Mesodermal cell (in vitro differentiated cells): ENCODE measurements around the gene PIGR.

Experiments
- H3K27ac ChIP-seq: 2 replicates; pipeline ENCODE4 v1.7.0; 2013; ENCODE audit warnings: mild to moderate bottlenecking, low read depth, low read length, moderate library complexity; ENCODE audit not compliant: severe bottlenecking
- H3K36me3 ChIP-seq: 2 replicates; pipeline ENCODE4 v1.7.1; 2013; ENCODE audit warnings: mild to moderate bottlenecking, low read length, moderate library complexity; ENCODE audit not compliant: control insufficient read depth, insufficient read depth
- H3K4me1 ChIP-seq: one replicate; pipeline ENCODE4 v1.7.1; 2013; ENCODE audit warnings: mild to moderate bottlenecking, low read length; ENCODE audit not compliant: insufficient read depth, control insufficient read depth, poor library complexity, severe bottlenecking
- H3K4me3 ChIP-seq: 2 replicates; pipeline ENCODE4 v1.7.0; 2013; ENCODE audit warnings: low read length, control low read depth, mild to moderate bottlenecking; ENCODE audit not compliant: insufficient read depth, poor library complexity, severe bottlenecking; ENCODE audit errors: extremely low read depth
- H3K9me3 ChIP-seq: 2 replicates; pipeline ENCODE4 v1.7.1; 2013; ENCODE audit warnings: mild to moderate bottlenecking, low read length, moderate library complexity; ENCODE audit not compliant: control insufficient read depth
- WGBS, 2 experiments: methylation state at CpG; one replicate each; pipeline ENCODE4 v1.1.5; 2013; ENCODE audit warnings: missing lambda C conversion rate in 2 of 2; ENCODE audit not compliant: insufficient coverage in 2 of 2; 5-methylcytosine and 5-hydroxymethylcytosine counted together

PIGR gene

GRCh38 chr1:206922524-206922923 is 23.7 kb downstream of the PIGR start:
- Histone ChIP-seq H3K36me3 (no peaks in the 10 kb centered on the region), H3K4me1 (peaks cover 3% of the 10 kb centered on the region), H3K4me3 (no peak overlapping the region), H3K27ac (no peak overlapping the region), H3K9me3 (no peaks in the 10 kb centered on the region)
- 93 to 100% methylated on average over 1 of the region's 1 CpG for WGBS, 2 experiments

GRCh38 chr1:206921772-206922265 is 24.4 kb downstream of the PIGR start, which contains the start of gene FCMR:
TSS of gene FCMR (minus strand) at chr1:206921941. CDS start at chr1:206921854, 87 bp downstream.
- 86% methylated on average over 6 to 7 of the region's 7 CpGs for WGBS, 2 experiments
- no peak within 1 kb of the TSS for H3K4me3 ChIP-seq
- H3K4me1 ChIP-seq = no peaks in the 10 kb centered on the region
- H3K9me3 ChIP-seq = no peaks in the 10 kb centered on the region
- no peak within 1 kb of the TSS for H3K27ac ChIP-seq
- H3K36me3 ChIP-seq = no peaks in the 10 kb centered on the region

DNA sequence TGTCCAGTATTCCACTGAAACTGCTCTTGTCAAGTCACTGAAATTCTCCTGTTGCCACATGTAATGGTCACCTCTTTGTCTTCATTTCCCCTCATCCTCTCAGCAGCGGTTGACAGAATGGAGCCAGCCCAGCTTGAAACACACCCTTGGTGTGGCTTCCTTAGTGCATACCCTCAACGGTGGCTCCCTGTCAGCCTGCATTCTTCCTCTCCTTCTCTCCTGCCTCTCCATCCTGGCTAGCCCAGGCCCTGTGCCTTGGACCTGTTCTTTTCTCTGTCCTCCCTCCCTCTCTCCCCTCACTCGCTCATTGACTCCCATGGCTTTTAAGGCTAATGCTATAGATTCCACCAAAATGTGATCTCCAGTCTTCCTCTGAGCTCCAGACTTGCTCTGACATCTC is 28.2 kb downstream of the PIGR start:
- Histone ChIP-seq H3K4me1 (no peaks in the 10 kb centered on the region), H3K9me3 (no peaks in the 10 kb centered on the region), H3K36me3 (no peaks in the 10 kb centered on the region), H3K27ac (no peak overlapping the region), H3K4me3 (no peak overlapping the region)
- WGBS, 2 experiments = 81 to 86% methylated on average over 3 of the region's 3 CpGs

DNA sequence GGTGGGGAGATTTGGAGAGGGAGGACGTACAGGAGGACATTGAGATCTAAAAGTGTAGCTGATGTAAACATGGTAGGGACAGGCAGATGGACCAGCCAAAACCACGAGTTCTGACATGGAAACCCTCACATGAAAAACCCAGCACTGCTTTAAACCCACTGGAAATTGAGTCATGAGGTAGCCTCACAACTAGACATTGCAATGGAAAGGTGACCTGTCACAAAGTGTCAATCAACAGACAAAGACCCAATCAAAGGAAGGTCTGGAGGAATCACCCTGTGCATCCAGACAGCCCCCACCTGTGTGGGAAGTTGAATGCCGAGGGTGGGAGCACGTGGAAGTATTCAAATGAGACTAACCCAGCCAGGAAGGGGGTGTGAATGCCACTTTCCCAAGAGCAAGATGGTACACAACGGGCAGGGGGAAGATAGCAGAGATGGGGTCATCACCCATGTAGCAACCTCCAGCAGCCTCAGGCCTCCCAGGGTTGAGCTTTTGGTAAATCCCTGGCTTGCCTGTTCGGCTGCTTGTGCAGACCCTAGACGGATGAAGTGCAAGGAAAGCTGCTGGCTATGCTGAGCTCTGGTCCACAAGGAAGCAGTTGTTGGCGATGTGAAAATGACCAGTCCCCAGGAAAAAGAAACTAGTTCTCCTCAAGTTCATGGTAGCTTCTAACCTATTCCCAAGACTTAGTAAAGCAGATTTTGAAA is 30.1 kb downstream of the PIGR start:
- Histone ChIP-seq H3K27ac (no peak overlapping the region), H3K4me3 (no peak overlapping the region), H3K9me3 (no peaks in the 10 kb centered on the region), H3K4me1 (no peaks in the 10 kb centered on the region), H3K36me3 (no peaks in the 10 kb centered on the region)
- WGBS, 2 experiments = 82 to 85% methylated on average over 7 to 8 of the region's 8 CpGs

DNA sequence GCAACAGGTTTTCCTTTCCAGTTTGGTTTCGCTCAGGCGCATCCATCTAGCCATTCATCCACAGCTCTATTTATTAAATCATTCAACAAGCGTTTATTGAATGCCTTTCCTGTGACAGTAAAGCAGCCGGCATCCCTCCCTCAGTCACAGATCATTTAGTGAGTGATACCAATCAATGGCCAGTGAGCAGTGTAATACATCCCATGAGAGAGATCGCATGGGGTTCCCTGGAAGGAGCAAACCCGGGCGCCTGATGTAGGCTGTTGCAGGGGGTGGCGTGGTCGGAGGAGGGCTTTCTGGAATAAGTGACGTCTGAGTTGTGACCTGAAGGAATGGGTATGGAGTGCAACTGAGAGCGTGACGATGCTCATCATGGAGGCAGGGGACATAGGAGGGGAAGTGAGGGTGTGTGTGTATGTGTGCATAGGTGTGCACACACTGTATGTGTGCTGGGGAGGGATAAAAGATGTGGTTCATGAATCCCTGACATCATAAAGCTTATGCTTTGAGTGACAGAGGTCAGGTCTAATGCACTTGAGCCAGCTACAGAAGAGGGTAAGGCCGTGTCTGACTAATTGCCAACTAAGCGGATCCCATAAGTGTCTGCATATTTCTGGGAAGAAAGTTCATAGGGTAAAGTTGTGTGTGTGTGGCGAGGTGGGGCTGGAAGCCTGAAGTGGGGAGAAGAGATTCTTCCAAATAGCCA is 31.1 kb downstream of the PIGR start:
- no peak overlapping the region for H3K27ac ChIP-seq
- no peak overlapping the region for H3K4me3 ChIP-seq
- WGBS, 2 experiments = 86 to 92% methylated on average over 15 of the region's 15 CpGs
- no peaks in the 10 kb centered on the region for H3K4me1 ChIP-seq
- H3K9me3 ChIP-seq = no peaks in the 10 kb centered on the region
- H3K36me3 ChIP-seq = no peaks in the 10 kb centered on the region

DNA sequence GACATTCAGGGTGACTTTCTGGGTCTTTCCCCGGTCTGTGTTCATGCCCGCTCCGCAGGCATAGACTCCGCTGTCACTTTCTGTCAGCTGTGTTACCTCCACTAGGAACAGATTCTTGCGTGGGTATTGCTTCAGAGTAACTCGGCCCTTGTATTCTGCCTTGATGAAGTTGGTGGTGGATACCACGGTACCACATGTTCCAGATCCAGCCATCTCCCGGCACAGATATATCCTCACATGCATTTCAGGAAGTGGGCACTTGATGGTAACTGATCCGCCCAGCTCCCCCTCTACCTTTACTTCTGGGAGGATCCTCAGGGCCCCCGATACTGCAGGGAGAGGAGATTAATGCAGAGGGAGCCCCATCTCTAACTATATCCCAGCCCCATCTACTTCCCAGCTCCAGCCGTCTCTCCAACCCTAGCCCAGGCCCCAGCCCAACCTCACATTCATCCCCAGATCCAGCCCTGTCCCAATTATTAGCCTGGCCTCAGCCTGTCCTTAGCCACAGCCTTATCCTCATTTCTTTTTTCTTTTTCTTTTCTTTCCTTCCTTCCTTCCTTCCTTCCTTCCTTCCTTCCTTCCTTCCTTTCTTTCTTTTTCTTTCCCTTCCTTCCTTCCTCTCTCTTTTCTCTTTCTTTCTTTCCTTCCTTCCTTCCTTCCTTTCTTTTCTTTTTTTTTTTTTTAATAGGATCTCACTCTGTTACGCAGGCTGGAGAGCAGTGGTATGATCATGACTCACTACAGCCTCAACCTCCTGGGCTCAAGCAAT is 32.3 kb downstream of the PIGR start:
- no peak overlapping the region for H3K4me3 ChIP-seq
- 87 to 93% methylated on average over 7 to 10 of the region's 12 CpGs for WGBS, 2 experiments
- no peaks in the 10 kb centered on the region for H3K36me3 ChIP-seq
- H3K4me1 ChIP-seq = no peaks in the 10 kb centered on the region
- no peaks in the 10 kb centered on the region for H3K9me3 ChIP-seq
- no peak overlapping the region for H3K27ac ChIP-seq

GRCh38 chr1:206912445-206913095 is 33.7 kb downstream of the PIGR start:
- H3K4me3 ChIP-seq = no peak overlapping the region
- 14 to 22% methylated on average over 6 of the region's 7 CpGs for WGBS, 2 experiments
- no peaks in the 10 kb centered on the region for H3K36me3 ChIP-seq

DNA sequence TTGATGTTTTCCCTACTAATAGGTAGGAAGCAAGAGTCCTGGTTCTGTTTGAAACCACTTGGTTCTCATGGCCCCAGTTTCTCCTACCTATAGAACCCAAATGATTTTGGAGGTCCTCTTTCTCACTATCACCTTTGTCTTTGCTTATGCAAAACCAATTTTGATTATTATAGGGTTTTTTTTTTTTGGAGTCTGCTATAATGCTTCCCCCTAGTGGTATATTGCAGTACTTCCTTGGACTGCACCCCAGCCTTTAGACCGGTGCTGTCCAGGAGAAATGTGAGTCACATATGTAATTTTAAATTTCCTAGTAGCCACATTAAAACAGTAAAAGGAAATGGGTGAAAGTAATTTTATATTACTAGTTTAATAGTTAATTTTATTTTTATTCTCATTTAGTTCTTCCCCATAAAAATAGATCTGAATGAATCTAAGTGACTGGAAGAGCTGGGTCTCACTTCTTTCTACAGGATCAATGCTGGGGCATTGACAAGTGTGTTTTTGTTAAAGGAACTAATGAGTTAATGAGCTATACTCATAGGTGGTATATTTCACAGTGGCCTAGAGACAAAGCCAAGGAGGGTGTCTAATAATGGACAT is 35.1 kb downstream of the PIGR start:
- H3K36me3 ChIP-seq = no peaks in the 10 kb centered on the region
- H3K9me3 ChIP-seq = no peaks in the 10 kb centered on the region
- no peaks in the 10 kb centered on the region for H3K4me1 ChIP-seq
- no peak overlapping the region for H3K27ac ChIP-seq
- H3K4me3 ChIP-seq = no peak overlapping the region
- WGBS, 2 experiments = no CpG with 5 or more reads among the region's 1 CpG

More at GRCh38 chr1:206912445-206913095, 33.7 kb downstream of the PIGR start:
- no peaks in the 10 kb centered on the region for H3K4me1 ChIP-seq
- H3K9me3 ChIP-seq = no peaks in the 10 kb centered on the region
- no peak overlapping the region for H3K27ac ChIP-seq

- Histone ChIP-seq H3K27ac (no peak overlapping the region), H3K4me3 (peak overlapping the region; percentile 39), H3K4me1 (peaks cover 8% of the 10 kb centered on the region), H3K36me3 (no peaks in the 10 kb centered on the region), H3K9me3 (no peaks in the 10 kb centered on the region)
- WGBS, 2 experiments = 16 to 24% methylated on average over 7 to 9 of the region's 14 CpGs
Measured at GRCh38 chr1:206909883-206910318, 36.4 kb downstream of the PIGR start.
